Measurements from ENCODE around the gene RAB40A.
"Not testable (repeated sequence)": the region's sequence is repeated elsewhere in the genome, so short reads cannot be mapped to it uniquely, and the experiment has no call there.

RAB40A gene

GRCh38 chrX:103460001-103460755, 59.1 kb downstream of the RAB40A start:
- not testable (repeated sequence) for DNase-seq

GRCh38 chrX:103453655-103454054, 65.6 kb downstream of the RAB40A start:
- no peak for DNase-seq

Measured in NCI-H2029 treated with DMSO at 0.1 percent for 48 hours (cell line).